ENCODE measurements around the gene PIN1.

- TF ChIP-seq, protein P1, sequence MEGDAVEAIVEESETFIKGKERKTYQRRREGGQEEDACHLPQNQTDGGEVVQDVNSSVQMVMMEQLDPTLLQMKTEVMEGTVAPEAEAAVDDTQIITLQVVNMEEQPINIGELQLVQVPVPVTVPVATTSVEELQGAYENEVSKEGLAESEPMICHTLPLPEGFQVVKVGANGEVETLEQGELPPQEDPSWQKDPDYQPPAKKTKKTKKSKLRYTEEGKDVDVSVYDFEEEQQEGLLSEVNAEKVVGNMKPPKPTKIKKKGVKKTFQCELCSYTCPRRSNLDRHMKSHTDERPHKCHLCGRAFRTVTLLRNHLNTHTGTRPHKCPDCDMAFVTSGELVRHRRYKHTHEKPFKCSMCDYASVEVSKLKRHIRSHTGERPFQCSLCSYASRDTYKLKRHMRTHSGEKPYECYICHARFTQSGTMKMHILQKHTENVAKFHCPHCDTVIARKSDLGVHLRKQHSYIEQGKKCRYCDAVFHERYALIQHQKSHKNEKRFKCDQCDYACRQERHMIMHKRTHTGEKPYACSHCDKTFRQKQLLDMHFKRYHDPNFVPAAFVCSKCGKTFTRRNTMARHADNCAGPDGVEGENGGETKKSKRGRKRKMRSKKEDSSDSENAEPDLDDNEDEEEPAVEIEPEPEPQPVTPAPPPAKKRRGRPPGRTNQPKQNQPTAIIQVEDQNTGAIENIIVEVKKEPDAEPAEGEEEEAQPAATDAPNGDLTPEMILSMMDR (IDR thresholded peaks at IDR 0.05; ENCODE audit: control extremely low read depth in 1 of 3, insufficient read depth in 1 of 3, low read depth in 1 of 3, low read length in 3 of 3): peak in 2 of 3 experiments; percentile 10 to 12; a peak in 1 of 4 replicates
- TF ChIP-seq POLR2AphosphoS5 (IDR thresholded peaks at IDR 0.05; ENCODE audit: low read depth, low read length) (peak; percentile 75), TCF12 (IDR thresholded peaks at IDR 0.05; ENCODE audit: low read depth, low read length) (0 out of 2 replicates have a peak, but pooled peaks have one; percentile 67), EZH2 (IDR thresholded peaks at IDR 0.05; ENCODE audit: low read depth, low read length, severe bottlenecking) (no peak), RFX5 (IDR thresholded peaks at IDR 0.05; ENCODE audit: borderline replicate concordance, low read depth, low read length) (no peak), EGR1 (IDR thresholded peaks at IDR 0.05; ENCODE audit: borderline replicate concordance, low read depth, low read length) (no peak; the same call in 1 of the 2 replicates), SRF (IDR thresholded peaks at IDR 0.05; ENCODE audit: low read depth, low read length) (no peak), POLR2A (IDR thresholded peaks at IDR 0.05; ENCODE audit: control extremely low read depth in 1 of 2, low read depth in 2 of 2, low read length in 2 of 2) (peak in 1 of 2 experiments; percentile 80; a peak in 2 of 3 replicates), RAD21 (IDR thresholded peaks at IDR 0.05 in 1 of 2, conservative IDR thresholded peaks at IDR 0.05 in 1 of 2; ENCODE audit: low read depth in 2 of 2, low read length in 2 of 2) (peak in 1 of 2 experiments; percentile 25; a peak in 1 of 4 replicates), TAF1 (IDR thresholded peaks at IDR 0.05; ENCODE audit: low read depth, low read length) (peak; percentile 69), CHD1 (IDR thresholded peaks at IDR 0.05; ENCODE audit: low read depth, low read length) (no peak), GTF2F1 (IDR thresholded peaks at IDR 0.05; ENCODE audit: borderline replicate concordance, low read depth, low read length) (no peak)
- TF ChIP-seq, protein P2, sequence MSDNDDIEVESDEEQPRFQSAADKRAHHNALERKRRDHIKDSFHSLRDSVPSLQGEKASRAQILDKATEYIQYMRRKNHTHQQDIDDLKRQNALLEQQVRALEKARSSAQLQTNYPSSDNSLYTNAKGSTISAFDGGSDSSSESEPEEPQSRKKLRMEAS (IDR thresholded peaks at IDR 0.05): peak; percentile 97
Observed at GRCh38 chr19:9792206-9793070, 42.7 kb upstream of the PIN1 start.
